ENCODE measurements around the gene ST3GAL3.

DNA sequence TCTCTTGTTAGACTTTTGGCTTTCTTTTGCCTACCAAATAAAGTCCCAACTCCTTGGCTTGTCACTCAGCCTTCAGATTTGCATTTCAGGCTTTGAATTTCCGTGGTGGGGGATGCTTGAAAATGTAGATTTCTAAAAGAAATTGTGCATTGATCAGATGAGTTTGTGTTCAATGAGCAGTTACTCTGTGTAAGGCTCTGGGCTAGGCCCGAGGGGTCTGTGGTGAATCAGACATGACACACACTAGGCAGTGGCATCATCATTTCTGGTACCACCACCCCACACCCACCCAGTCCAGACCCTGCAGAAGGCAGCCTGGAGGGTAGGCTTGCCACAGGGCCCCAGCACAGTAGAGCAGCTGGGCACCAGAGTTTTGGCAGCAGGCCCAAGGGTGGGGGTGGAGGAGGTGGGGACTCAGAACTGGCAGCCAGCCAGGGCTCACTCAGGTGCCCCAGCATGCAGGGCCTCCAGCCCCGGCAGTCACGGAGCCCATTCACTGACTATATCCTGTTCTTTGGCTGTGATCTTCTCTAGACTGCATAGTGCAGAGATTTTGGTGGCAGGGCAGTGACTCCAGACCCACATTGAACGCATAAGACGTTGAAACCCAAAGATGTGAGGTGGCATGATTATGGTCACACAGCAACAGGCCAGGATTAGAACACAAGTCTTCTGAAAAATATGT lies 129.1 kb downstream of the ST3GAL3 start:
- TF ChIP-seq, protein P1, sequence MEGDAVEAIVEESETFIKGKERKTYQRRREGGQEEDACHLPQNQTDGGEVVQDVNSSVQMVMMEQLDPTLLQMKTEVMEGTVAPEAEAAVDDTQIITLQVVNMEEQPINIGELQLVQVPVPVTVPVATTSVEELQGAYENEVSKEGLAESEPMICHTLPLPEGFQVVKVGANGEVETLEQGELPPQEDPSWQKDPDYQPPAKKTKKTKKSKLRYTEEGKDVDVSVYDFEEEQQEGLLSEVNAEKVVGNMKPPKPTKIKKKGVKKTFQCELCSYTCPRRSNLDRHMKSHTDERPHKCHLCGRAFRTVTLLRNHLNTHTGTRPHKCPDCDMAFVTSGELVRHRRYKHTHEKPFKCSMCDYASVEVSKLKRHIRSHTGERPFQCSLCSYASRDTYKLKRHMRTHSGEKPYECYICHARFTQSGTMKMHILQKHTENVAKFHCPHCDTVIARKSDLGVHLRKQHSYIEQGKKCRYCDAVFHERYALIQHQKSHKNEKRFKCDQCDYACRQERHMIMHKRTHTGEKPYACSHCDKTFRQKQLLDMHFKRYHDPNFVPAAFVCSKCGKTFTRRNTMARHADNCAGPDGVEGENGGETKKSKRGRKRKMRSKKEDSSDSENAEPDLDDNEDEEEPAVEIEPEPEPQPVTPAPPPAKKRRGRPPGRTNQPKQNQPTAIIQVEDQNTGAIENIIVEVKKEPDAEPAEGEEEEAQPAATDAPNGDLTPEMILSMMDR (conservative IDR thresholded peaks at IDR 0.05; ENCODE audit: low read depth, low read length), result no peak
- TF ChIP-seq EZH2 (IDR thresholded peaks at IDR 0.05; ENCODE audit: borderline replicate concordance, low read depth, low read length, poor library complexity, severe bottlenecking), result no peak

Measured in A673 (cell line).